K562 (cell line): ENCODE data around the gene SCYL1. TPM values are rescaled to one million over a fixed set of nuclear protein-coding genes. Genes with fewer than 3 reads are reported as not detected.

Source experiments
- CBFB ChIP-seq: sonication (generic); formaldehyde crosslinking; IDR thresholded peaks from 2 replicates; pipeline ENCODE4 v1.4.0; 2020; ENCODE audit warnings: mild to moderate bottlenecking, missing genetic modification reagents
- FOXA1 ChIP-seq: fragments of 450-650 bp; IDR thresholded peaks from 2 replicates; pipeline ENCODE4 v1.6.1; 2016; ENCODE audit warnings: mild to moderate bottlenecking, borderline replicate concordance
- GABPB1 ChIP-seq: sonication (generic); formaldehyde crosslinking; IDR thresholded peaks from 2 replicates; pipeline ENCODE4 v1.8.0; 2022; ENCODE audit warnings: mild to moderate bottlenecking, missing genetic modification reagents
- HEY1 ChIP-seq: fragments of 250-450 bp; sonication (Bioruptor Pico); IDR thresholded peaks from 2 replicates; pipeline ENCODE4 v1.5.0; 2020; ENCODE audit warnings: mild to moderate bottlenecking, moderate library complexity, borderline replicate concordance
- MTF1 ChIP-seq: fragments of 250-450 bp; sonication (Bioruptor Pico); IDR thresholded peaks from 2 replicates; pipeline ENCODE4 v1.9.0; 2021; ENCODE audit warnings: moderate library complexity, mild to moderate bottlenecking, inconsistent platforms, borderline replicate concordance
- NFATC3 ChIP-seq: fragments of 450-650 bp; IDR thresholded peaks from 2 replicates; pipeline ENCODE4 v1.6.1; 2017; ENCODE audit warnings: mild to moderate bottlenecking
- NFIC ChIP-seq: fragments of 450-650 bp; IDR thresholded peaks from 2 replicates; pipeline ENCODE4 v1.6.1; 2017; ENCODE audit warnings: mild to moderate bottlenecking, inconsistent platforms
- SIX5 ChIP-seq, 2 experiments: IDR thresholded peaks; 2 replicates each; pipeline ENCODE4 v1.6.1; 2011; ENCODE audit warnings: low read length in 2 of 2, borderline replicate concordance in 1 of 2, low read depth in 1 of 2, mild to moderate bottlenecking in 1 of 2, moderate library complexity in 1 of 2; ENCODE audit not compliant: insufficient read depth in 1 of 2
- SMAD4 ChIP-seq: fragments of 250-450 bp; sonication (Bioruptor Pico); conservative IDR thresholded peaks from 2 replicates; pipeline ENCODE4 v1.8.0; 2021; ENCODE audit warnings: inconsistent platforms, mild to moderate bottlenecking, moderate library complexity
- SMARCC2 ChIP-seq: fragments of 450-650 bp; IDR thresholded peaks from 2 replicates; pipeline ENCODE4 v1.6.1; 2017; ENCODE audit warnings: antibody characterized with exemption, moderate library complexity, mild to moderate bottlenecking, low read depth
- SP1 ChIP-seq: sonication (generic); formaldehyde crosslinking; IDR thresholded peaks from 2 replicates; pipeline ENCODE4 v1.8.1; 2022; ENCODE audit warnings: mild to moderate bottlenecking, missing genetic modification reagents
- TOE1 ChIP-seq, 2 experiments: fragments of 450-650 bp in 1 of 2; sonication (generic) in 1 of 2; formaldehyde crosslinking in 1 of 2; IDR thresholded peaks; 2 replicates each; pipeline versions ENCODE4 v1.7.1 to v1.8.0; 2016 to 2022; ENCODE audit warnings: borderline replicate concordance in 2 of 2, mild to moderate bottlenecking in 2 of 2, antibody characterized with exemption in 1 of 2, inconsistent platforms in 1 of 2, low read depth in 1 of 2, missing genetic modification reagents in 1 of 2, moderate library complexity in 1 of 2
- YY1 ChIP-seq, 3 experiments: IDR thresholded peaks; 2 replicates each; pipeline ENCODE4 v1.6.1; 2011; ENCODE audit warnings: low read length in 2 of 3, mild to moderate bottlenecking in 2 of 3, moderate library complexity in 2 of 3, borderline replicate concordance in 1 of 3, control low read depth in 1 of 3, low read depth in 1 of 3; ENCODE audit not compliant: insufficient read depth in 3 of 3, insufficient replicate concordance in 2 of 3, control insufficient read depth in 1 of 3, insufficient read length in 1 of 3; ENCODE audit errors: extremely low read depth in 1 of 3
- ZBED1 ChIP-seq: IDR thresholded peaks from 2 replicates; pipeline ENCODE4 v1.6.1; 2014
- ZFP36 ChIP-seq: fragments of 150-350 bp; IDR thresholded peaks from 2 replicates; pipeline ENCODE4 v1.6.1; 2018; ENCODE audit warnings: low read length, low read depth; ENCODE audit not compliant: partially characterized antibody
- ZKSCAN1 ChIP-seq: fragments of 150-350 bp; IDR thresholded peaks from 2 replicates; pipeline ENCODE4 v1.6.1; 2016; ENCODE audit warnings: low read depth, low read length
- ZNF24 ChIP-seq: fragments of 450-650 bp; IDR thresholded peaks from 2 replicates; pipeline ENCODE4 v1.6.1; 2016
- ZNF699 ChIP-seq: fragments of 250-450 bp; sonication (Bioruptor Pico); IDR thresholded peaks from 2 replicates; pipeline ENCODE4 v1.8.0; 2021; ENCODE audit warnings: mild to moderate bottlenecking, moderate library complexity; ENCODE audit not compliant: insufficient replicate concordance
- ZNF77 ChIP-seq: fragments of 250-450 bp; sonication (Bioruptor Pico); IDR thresholded peaks from 2 replicates; pipeline ENCODE4 v1.5.0; 2020
- polyA plus RNA-seq, 8 experiments: library from polyadenylated mRNA; depleted of rRNA in 4 of 8; stranded (reverse) in 5 of 8; unstranded in 3 of 8; fragments of >200 nt; fragmentation: Nextera tagmentation in 2 of 8; fragmentation: Illumina TruSeq in 1 of 8; extraction: Ambion mirVana in 2 of 8; extraction: Trizol in 1 of 8; gene quantifications; 2 replicates each; pipeline versions ENCODE4 v1.2.1 to v1.2.3, GENCODE V29; 2011 to 2014; ENCODE audit warnings: inconsistent platforms in 1 of 8, missing spikeins in 1 of 8
- total RNA-seq, 7 experiments: library from RNA; depleted of rRNA in 6 of 7; stranded (reverse); fragments of >200 nt in 6 of 7; fragmentation: Illumina TruSeq in 2 of 7; extraction: Trizol in 2 of 7; gene quantifications; 2 replicates each; pipeline versions ENCODE4 v1.2.1 to v1.2.3, GENCODE V29; 2011 to 2021; ENCODE audit warnings: low replicate concordance in 1 of 7
- TF ChIP-seq, protein P1 (sequence below): fragments of 450-650 bp; formaldehyde crosslinking; IDR thresholded peaks from 2 replicates; pipeline ENCODE4 v1.4.0; 2020; ENCODE audit warnings: mild to moderate bottlenecking, mixed read lengths
- TF ChIP-seq, protein P2 (sequence below): sonication (generic); formaldehyde crosslinking; IDR thresholded peaks from 2 replicates; pipeline ENCODE4 v1.9.0; 2022; ENCODE audit warnings: mild to moderate bottlenecking, missing genetic modification reagents
- TF ChIP-seq, protein P3 (sequence below): fragments of 450-650 bp; IDR thresholded peaks from 2 replicates; pipeline ENCODE4 v1.6.1; 2016; ENCODE audit warnings: missing biosample characterization, missing genetic modification characterization
- TF ChIP-seq, protein P4 (sequence below): IDR thresholded peaks from 2 replicates; pipeline ENCODE4 v1.6.1; 2012; ENCODE audit warnings: low read depth, low read length, improper control_type of control experiment, borderline replicate concordance

Gene SCYL1
- total and polyA plus RNA-seq, 9 of the 15 experiments (the other 6 are each of a cell fraction or from before 2014, with no cell fraction given) = 1.9 to 145 (median 57.6) TPM

DNA sequence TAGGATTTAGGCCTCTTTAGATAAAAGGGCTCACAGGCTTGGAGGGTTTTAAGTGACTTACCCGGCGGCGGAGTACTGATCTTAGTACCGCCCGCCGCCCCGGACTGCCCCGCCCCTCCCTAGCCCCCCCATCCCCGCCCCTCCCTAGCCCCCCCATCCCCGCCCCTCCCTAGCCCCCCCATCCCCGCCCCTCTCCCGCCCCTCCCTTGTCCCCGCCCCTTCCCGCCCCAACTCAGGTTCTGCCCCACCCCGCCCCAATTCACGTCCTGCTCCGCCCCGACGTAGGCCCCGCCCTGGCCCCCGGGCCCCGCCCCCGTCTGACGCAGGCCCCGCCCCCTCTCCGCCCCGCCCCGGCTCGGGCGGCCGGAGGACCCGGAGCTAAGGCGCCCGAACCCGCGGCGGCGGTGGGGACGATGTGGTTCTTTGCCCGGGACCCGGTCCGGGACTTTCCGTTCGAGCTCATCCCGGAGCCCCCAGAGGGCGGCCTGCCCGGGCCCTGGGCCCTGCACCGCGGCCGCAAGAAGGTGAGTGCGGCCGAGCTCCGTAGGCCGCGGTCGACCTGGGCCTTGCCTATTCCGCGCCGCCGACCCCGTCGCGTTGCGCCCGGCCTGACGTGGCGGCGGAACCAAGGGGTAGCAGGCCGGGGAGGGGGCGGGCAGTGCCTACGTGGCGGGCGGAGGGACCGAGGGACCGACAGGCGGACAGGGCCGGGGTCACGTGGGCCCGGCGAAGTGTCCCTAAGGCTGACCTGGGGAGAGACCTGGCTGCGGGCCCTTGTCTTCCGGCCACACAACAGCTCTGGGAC, at the start of gene SCYL1 (continued):
- TF ChIP-seq TOE1 (IDR thresholded peaks at IDR 0.05; ENCODE audit: borderline replicate concordance) (peak; percentile 67; the same call in 1 of the 2 replicates), TOE1 (CRISPR knock-in tag; IDR thresholded peaks at IDR 0.05; ENCODE audit: borderline replicate concordance, low read depth) (no peak), NFATC3 (no peak), SMARCC2 (no peak), ZBED1 (no peak), ZKSCAN1 (no peak), YY1 (IDR thresholded peaks at IDR 0.05; ENCODE audit: borderline replicate concordance in 1 of 3, control insufficient read depth in 1 of 3, extremely low read depth in 1 of 3, insufficient read depth in 3 of 3, insufficient read length in 1 of 3, insufficient replicate concordance in 2 of 3, low read depth in 1 of 3, low read length in 2 of 3) (no peak), GABPB1 (CRISPR knock-in tag) (peak; percentile 73), CBFB (CRISPR knock-in tag) (no peak), FOXA1 (no peak), ZNF77 (CRISPR knock-in tag) (no peak), MTF1 (CRISPR knock-in tag) (no peak), SMAD4 (CRISPR knock-in tag) (peak; percentile 65), ZNF699 (CRISPR knock-in tag) (no peak), SP1 (peak; percentile 26; the same call in 1 of the 2 replicates), SIX5 (IDR thresholded peaks at IDR 0.05; ENCODE audit: borderline replicate concordance in 1 of 2, insufficient read depth in 1 of 2, low read depth in 1 of 2, low read length in 2 of 2) (no peak), ZFP36 (no peak), ZNF24 (no peak), HEY1 (CRISPR knock-in tag) (no peak), NFIC (no peak)
- TF ChIP-seq, protein P1, sequence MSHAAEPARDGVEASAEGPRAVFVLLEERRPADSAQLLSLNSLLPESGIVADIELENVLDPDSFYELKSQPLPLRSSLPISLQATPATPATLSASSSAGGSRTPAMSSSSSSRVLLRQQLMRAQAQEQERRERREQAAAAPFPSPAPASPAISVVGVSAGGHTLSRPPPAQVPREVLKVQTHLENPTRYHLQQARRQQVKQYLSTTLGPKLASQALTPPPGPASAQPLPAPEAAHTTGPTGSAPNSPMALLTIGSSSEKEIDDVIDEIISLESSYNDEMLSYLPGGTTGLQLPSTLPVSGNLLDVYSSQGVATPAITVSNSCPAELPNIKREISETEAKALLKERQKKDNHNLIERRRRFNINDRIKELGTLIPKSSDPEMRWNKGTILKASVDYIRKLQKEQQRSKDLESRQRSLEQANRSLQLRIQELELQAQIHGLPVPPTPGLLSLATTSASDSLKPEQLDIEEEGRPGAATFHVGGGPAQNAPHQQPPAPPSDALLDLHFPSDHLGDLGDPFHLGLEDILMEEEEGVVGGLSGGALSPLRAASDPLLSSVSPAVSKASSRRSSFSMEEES (CRISPR knock-in tag) = peak; percentile 76
- TF ChIP-seq, protein P2, sequence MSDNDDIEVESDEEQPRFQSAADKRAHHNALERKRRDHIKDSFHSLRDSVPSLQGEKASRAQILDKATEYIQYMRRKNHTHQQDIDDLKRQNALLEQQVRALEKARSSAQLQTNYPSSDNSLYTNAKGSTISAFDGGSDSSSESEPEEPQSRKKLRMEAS (CRISPR knock-in tag) = peak; percentile 47; the same call in 1 of the 2 replicates
- TF ChIP-seq, protein P3, sequence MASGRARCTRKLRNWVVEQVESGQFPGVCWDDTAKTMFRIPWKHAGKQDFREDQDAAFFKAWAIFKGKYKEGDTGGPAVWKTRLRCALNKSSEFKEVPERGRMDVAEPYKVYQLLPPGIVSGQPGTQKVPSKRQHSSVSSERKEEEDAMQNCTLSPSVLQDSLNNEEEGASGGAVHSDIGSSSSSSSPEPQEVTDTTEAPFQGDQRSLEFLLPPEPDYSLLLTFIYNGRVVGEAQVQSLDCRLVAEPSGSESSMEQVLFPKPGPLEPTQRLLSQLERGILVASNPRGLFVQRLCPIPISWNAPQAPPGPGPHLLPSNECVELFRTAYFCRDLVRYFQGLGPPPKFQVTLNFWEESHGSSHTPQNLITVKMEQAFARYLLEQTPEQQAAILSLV (tag) = no peak
- TF ChIP-seq, protein P4, sequence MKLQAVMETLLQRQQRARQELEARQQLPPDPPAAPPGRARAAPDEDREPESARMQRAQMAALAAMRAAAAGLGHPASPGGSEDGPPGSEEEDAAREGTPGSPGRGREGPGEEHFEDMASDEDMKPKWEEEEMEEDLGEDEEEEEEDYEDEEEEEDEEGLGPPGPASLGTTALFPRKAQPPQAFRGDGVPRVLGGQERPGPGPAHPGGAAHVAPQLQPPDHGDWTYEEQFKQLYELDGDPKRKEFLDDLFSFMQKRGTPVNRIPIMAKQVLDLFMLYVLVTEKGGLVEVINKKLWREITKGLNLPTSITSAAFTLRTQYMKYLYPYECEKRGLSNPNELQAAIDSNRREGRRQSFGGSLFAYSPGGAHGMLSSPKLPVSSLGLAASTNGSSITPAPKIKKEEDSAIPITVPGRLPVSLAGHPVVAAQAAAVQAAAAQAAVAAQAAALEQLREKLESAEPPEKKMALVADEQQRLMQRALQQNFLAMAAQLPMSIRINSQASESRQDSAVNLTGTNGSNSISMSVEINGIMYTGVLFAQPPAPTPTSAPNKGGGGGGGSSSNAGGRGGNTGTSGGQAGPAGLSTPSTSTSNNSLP = no peak
